GM19238 (cell line): ENCODE results near the gene AP4M1.

Experiments
- DNase-seq: peaks from one replicate; pipeline ENCODE4 v3.0.0; 2011; ENCODE audit warnings: low spot score; ENCODE audit not compliant: insufficient read length

Gene AP4M1

GRCh38 chr7:100101016-100101862 is at the start of gene AP4M1, which contains the start of gene MCM7:
TSS of gene AP4M1 (plus strand) at chr7:100101643. CDS start at chr7:100101715, 72 bp downstream.
TSS of gene MCM7 (minus strand) at chr7:100101397. CDS start at chr7:100101294, 103 bp downstream.
- peak; percentile 96 for DNase-seq

DNA sequence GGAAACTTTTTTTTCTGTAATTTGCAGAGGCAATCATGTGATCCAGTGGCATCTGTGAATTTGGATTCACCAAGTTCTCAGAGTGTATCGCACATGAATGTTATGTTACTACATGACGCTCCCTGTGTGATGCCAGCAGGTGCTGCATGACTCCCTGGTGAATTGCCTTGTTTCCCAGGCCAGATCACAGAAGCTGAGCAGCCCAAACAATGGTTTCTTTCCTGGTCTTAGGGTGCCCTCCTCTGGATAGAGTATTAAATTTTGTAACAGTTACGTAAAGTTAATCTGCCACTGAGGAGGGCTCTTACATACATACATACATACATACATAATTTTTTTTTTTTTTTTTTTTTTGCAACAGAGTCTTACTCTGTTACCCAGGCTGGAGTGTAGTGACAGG is 48.2 kb upstream of the AP4M1 start:
- DNase-seq, result no peak

DNA sequence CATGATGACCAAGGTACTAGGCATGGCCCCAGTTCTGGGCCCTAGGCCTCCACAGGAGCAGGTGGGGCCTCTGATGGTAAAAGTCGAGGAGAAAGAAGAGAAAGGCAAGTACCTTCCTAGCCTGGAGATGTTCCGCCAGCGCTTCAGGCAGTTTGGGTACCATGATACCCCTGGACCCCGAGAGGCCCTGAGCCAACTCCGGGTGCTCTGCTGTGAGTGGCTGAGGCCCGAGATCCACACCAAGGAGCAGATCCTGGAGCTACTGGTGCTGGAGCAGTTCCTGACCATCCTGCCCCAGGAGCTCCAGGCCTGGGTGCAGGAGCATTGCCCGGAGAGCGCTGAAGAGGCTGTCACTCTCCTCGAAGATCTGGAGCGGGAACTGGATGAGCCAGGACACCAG is 44.4 kb upstream of the AP4M1 start:
- no peak for DNase-seq

DNA sequence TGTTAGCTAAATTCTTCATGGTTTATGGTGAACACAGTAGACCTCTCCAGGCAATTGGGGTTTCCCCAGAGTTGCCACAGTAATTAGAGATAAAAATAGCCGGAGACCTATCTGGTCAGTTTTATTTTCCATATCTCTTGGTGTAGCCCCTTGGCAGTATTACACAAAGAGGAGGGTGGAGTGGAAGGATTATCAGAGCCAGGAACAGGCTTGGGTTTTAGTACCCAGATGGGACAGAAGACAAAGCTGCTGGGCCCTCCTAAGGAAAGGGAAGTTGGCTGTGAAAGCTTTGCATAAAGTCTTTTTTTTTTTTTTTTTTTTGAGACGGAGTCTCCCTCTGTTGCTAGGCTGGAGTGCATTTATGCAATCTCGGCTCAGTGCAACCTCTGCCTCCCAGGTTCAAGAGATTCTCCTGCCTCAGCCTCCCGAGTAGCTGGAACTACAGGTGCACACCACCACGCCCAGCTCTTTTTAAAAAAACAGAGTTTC is 42.1 kb upstream of the AP4M1 start:
- DNase-seq, result no peak

GRCh38 chr7:100061518-100062193 is 39.8 kb upstream of the AP4M1 start:
- no peak for DNase-seq

- DNase-seq, result no peak
These were observed 38.1 kb upstream of the AP4M1 start for GRCh38 chr7:100063376-100063775.

DNA sequence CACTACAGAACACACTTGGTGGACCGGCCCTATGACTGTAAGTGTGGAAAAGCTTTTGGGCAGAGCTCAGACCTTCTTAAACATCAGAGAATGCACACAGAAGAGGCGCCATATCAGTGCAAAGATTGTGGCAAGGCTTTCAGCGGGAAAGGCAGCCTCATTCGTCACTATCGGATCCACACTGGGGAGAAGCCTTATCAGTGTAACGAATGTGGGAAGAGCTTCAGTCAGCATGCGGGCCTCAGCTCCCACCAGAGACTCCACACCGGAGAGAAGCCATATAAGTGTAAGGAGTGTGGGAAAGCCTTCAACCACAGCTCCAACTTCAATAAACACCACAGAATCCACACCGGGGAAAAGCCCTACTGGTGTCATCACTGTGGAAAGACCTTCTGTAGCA is 37.3 kb upstream of the AP4M1 start:
- DNase-seq, result no peak

DNA sequence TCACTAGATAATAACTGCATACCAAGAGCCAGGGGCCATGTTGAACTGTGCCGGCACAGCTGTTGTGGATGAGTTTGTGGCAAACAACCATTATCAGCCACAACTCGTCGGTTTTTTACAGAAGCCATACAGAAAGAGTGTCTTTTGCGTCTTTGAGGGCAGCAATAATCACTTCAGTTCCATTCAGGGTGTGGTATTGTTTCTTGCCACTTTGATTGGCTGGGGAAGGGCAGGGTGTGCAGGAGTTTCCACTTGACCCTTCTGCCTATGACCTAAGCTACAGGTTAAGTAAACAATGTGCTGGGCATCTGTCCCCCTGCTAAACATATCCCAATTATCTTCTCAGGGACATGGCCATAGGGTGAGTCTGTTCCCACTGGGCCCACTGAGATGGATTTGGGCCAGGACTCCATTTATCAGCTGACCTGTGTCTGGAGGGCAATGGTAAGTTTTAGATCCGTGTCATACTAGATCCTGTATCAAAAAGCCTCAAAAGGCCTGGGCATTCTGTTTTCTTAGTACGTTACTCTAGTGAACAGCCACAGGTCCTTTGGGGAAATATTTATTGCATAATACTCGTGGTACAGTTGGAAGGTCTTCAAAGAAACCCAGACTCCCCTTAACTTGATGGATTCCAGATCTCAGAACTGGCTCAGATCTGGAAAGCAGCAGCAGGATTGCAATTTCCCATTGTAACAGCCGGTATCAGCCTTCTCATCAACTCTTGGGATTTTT is 35.8 kb upstream of the AP4M1 start:
- DNase-seq, result no peak

- no peak for DNase-seq
These were observed 34.5 kb upstream of the AP4M1 start for GRCh38 chr7:100066953-100067352.

GRCh38 chr7:100069991-100070390 is 31.5 kb upstream of the AP4M1 start:
- DNase-seq, result no peak

- no peak for DNase-seq
These were observed 30.3 kb upstream of the AP4M1 start for GRCh38 chr7:100071018-100071723.

DNA sequence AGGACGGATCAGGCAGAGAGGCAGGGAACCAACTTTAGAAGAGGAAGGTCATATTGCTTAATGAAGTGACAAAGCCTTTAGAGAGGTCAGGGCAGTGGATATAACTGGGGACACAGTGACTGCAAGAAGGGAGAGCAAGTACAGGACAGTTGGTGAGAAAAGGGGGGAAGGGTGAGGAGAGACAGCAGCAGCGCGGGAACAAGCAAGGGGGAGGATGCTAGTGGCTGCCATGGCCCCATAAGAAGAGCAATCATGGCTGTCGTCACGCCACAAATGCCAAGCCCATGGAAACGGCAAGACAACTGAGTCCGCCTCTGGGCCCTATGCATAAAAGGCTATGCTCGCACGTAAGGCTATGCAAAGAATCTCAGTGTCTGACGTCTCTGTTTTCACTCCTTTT is 29.0 kb upstream of the AP4M1 start:
- no peak for DNase-seq

- no peak for DNase-seq
These were observed 26.6 kb upstream of the AP4M1 start for GRCh38 chr7:100074841-100075240.

DNA sequence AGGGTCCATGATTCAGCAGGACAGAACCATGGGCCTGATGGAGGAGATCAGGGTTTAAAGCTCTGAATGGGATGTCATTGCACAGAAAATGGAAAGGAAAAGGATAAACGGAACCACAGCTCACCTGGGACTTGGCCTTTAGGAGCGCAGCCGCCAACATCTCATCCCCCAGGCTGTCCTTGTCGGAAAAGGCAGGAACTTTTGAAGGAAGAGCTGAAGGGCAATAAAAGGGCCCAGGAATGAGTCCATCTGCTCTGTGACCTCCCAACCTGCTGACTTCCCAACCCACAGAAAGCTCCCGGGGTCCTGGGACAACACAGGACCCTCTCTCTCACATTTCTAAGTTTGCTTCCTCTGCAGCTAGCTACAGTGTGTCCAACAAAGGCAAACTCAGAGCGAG is 26.0 kb upstream of the AP4M1 start:
- DNase-seq, result no peak

- DNase-seq, result no peak
These were observed 24.2 kb upstream of the AP4M1 start for GRCh38 chr7:100077205-100077604.

DNA sequence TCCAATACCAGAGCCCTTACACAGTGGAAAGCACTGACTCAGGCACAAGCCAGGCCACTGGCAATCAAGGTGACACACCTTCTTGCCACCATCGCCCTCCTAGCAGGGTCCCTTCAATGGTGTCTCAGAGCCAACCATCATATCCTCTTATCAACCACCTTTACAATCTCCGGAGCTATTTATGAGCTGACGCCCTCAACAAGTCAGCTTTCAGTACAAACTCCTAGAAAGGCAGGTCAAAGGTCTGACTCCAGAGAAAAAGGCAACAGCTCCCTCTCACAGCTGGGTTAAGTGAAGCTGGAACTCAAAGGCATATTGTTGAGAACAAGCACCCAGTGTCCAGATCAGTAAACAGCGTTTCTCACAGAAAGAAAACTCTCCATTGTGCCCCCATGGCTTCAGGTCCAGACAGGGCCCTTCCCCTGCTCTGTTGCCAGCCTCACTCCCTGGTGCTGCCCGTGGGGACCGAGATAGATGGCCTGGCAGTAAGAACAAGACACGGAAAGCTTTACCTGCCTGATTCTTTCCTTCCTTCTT is 22.4 kb upstream of the AP4M1 start:
- DNase-seq, result no peak

- DNase-seq, result no peak
These were observed 20.4 kb upstream of the AP4M1 start for GRCh38 chr7:100080907-100081534.

DNA sequence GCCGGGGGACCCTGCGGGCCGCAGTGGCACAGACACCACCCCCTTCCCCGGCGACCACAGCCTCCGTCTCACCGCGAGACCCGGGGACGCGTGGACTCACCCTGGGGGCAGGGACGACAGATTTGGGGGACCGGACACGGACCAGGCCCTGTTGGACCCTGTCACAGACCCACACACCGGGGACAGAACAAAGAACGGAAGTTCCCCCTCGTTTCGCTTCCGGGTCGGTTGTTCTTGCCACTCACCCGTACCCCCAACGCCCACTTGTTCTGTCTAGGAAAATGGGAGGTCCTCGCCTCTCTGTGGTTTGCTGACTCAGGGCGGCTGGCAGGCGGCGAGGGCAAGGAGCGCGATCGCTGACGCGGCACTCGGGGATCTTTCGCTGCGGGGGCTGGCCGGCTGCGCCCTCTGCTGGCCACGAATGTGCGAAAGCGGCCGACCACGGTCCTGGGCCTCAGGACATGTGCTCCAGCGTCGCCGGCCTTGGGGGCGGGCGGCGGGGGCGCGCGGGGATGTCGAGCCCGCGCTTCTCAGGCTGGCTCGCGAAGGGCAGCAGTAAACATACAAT is 19.8 kb upstream of the AP4M1 start, which contains the start of gene ZNF3:
TSS of gene ZNF3 (minus strand) at position 189 of the 568 bp plus-strand sequence. CDS start 4,366 bp downstream, outside the sequence.
- DNase-seq, result peak; percentile 86

- no peak for DNase-seq
These were observed 18.5 kb upstream of the AP4M1 start for GRCh38 chr7:100082978-100083377.

GRCh38 chr7:100085515-100085914 is 15.9 kb upstream of the AP4M1 start:
- DNase-seq, result no peak
